ENCODE measurements around the gene TRMU. TPM values are rescaled to one million over a fixed set of nuclear protein-coding genes. Genes with fewer than 3 reads are reported as not detected.
A peak's percentile ranks its signal among the peaks of the same experiment; 100 is the strongest.
"Not testable (repeated sequence)": the region's sequence is repeated elsewhere in the genome, so short reads cannot be mapped to it uniquely, and the experiment has no call there.

TRMU gene
- total RNA-seq, 2 donors from 2014 or later: 65.3 to 69.7 TPM

- Mint-ChIP-seq H3K27ac (no peak overlapping the region), H3K9me3 (no peaks in the 10 kb centered on the region), H3K4me3 (no peak overlapping the region), H3K4me1 (ENCODE audit: low read depth) (no peaks in the 10 kb centered on the region), H3K27me3 (ENCODE audit: low read depth) (no peaks in the 10 kb centered on the region), H3K36me3 (ENCODE audit: insufficient read depth in 2 of 2) (no peaks in the 10 kb centered on the region)
- ATAC-seq (replicated peaks in 1 of 2): no peak
- no peak for DNase-seq
Observed at GRCh38 chr22:46387748-46388147, 52.2 kb downstream of the TRMU start.

GRCh38 chr22:46388647-46389046 is 53.1 kb downstream of the TRMU start:
- Mint-ChIP-seq H3K36me3 (ENCODE audit: insufficient read depth in 2 of 2) (no peaks in the 10 kb centered on the region), H3K27me3 (ENCODE audit: low read depth) (no peaks in the 10 kb centered on the region), H3K4me1 (ENCODE audit: low read depth) (peaks cover 3% of the 10 kb centered on the region), H3K27ac (no peak overlapping the region), H3K9me3 (no peaks in the 10 kb centered on the region), H3K4me3 (no peak overlapping the region)
- no peak for DNase-seq
- no peak for ATAC-seq (replicated peaks in 1 of 2)

- no peak overlapping the region for H3K27ac Mint-ChIP-seq
- H3K4me1 Mint-ChIP-seq (ENCODE audit: low read depth): peaks cover 7% of the 10 kb centered on the region
- no peak overlapping the region for H3K4me3 Mint-ChIP-seq
- no peak for ATAC-seq (replicated peaks in 1 of 2)
- H3K27me3 Mint-ChIP-seq (ENCODE audit: low read depth): no peaks in the 10 kb centered on the region
- no peaks in the 10 kb centered on the region for H3K9me3 Mint-ChIP-seq
- no peak for DNase-seq
- no peaks in the 10 kb centered on the region for H3K36me3 Mint-ChIP-seq (ENCODE audit: insufficient read depth in 2 of 2)
Observed at GRCh38 chr22:46389081-46389480, 53.6 kb downstream of the TRMU start.

GRCh38 chr22:46390105-46390651 is 54.7 kb downstream of the TRMU start:
- H3K4me3 Mint-ChIP-seq: no peak overlapping the region
- H3K9me3 Mint-ChIP-seq: no peaks in the 10 kb centered on the region
- peaks cover 8% of the 10 kb centered on the region for H3K4me1 Mint-ChIP-seq (ENCODE audit: low read depth)
- H3K27ac Mint-ChIP-seq: no peak overlapping the region
- H3K36me3 Mint-ChIP-seq (ENCODE audit: insufficient read depth in 2 of 2): no peaks in the 10 kb centered on the region
- H3K27me3 Mint-ChIP-seq (ENCODE audit: low read depth): no peaks in the 10 kb centered on the region
- no peak for ATAC-seq (replicated peaks in 1 of 2)
- no peak for DNase-seq

GRCh38 chr22:46390652-46391301 is 55.3 kb downstream of the TRMU start:
- H3K9me3 Mint-ChIP-seq: no peaks in the 10 kb centered on the region
- H3K4me3 Mint-ChIP-seq: no peak overlapping the region
- ATAC-seq (replicated peaks in 1 of 2): no peak

GRCh38 chr22:46391486-46392136 is 56.1 kb downstream of the TRMU start:
- no peak for DNase-seq

More at GRCh38 chr22:46390652-46391301, 55.3 kb downstream of the TRMU start:
- Mint-ChIP-seq H3K27me3 (ENCODE audit: low read depth) (no peaks in the 10 kb centered on the region), H3K4me1 (ENCODE audit: low read depth) (peaks cover 8% of the 10 kb centered on the region), H3K27ac (no peak overlapping the region), H3K36me3 (ENCODE audit: insufficient read depth in 2 of 2) (no peaks in the 10 kb centered on the region)
- no peak for DNase-seq

GRCh38 chr22:46392137-46392844 is 56.8 kb downstream of the TRMU start:
- Mint-ChIP-seq H3K4me3 (no peak overlapping the region), H3K4me1 (ENCODE audit: low read depth) (peaks cover 8% of the 10 kb centered on the region), H3K9me3 (no peaks in the 10 kb centered on the region), H3K27me3 (ENCODE audit: low read depth) (no peaks in the 10 kb centered on the region), H3K36me3 (ENCODE audit: insufficient read depth in 2 of 2) (no peaks in the 10 kb centered on the region), H3K27ac (no peak overlapping the region)
- no peak for ATAC-seq (replicated peaks in 1 of 2)
- no peak for DNase-seq

More at GRCh38 chr22:46391486-46392136, 56.1 kb downstream of the TRMU start:
- no peaks in the 10 kb centered on the region for H3K27me3 Mint-ChIP-seq (ENCODE audit: low read depth)
- H3K27ac Mint-ChIP-seq: no peak overlapping the region
- no peaks in the 10 kb centered on the region for H3K9me3 Mint-ChIP-seq
- H3K4me3 Mint-ChIP-seq: no peak overlapping the region
- no peak for ATAC-seq (replicated peaks in 1 of 2)
- H3K4me1 Mint-ChIP-seq (ENCODE audit: low read depth): peaks cover 8% of the 10 kb centered on the region
- no peaks in the 10 kb centered on the region for H3K36me3 Mint-ChIP-seq (ENCODE audit: insufficient read depth in 2 of 2)

- no peaks in the 10 kb centered on the region for H3K27me3 Mint-ChIP-seq (ENCODE audit: low read depth)
- peak overlapping the region in 1 of 2 donors; percentile 19 for H3K4me3 Mint-ChIP-seq
- no peak overlapping the region for H3K27ac Mint-ChIP-seq
Observed at GRCh38 chr22:46393873-46394272, 58.4 kb downstream of the TRMU start.

GRCh38 chr22:46394622-46395021 is 59.1 kb downstream of the TRMU start:
- H3K27ac Mint-ChIP-seq: no peak overlapping the region
- H3K9me3 Mint-ChIP-seq: no peaks in the 10 kb centered on the region

More at GRCh38 chr22:46393873-46394272, 58.4 kb downstream of the TRMU start:
- Mint-ChIP-seq H3K36me3 (ENCODE audit: insufficient read depth in 2 of 2) (no peaks in the 10 kb centered on the region), H3K4me1 (ENCODE audit: low read depth) (peaks cover 8% of the 10 kb centered on the region), H3K9me3 (no peaks in the 10 kb centered on the region)
- ATAC-seq (replicated peaks in 1 of 2) (no peak), DNase-seq (peak in 1 of 2 donors; percentile 6)

GRCh38 chr22:46395145-46395544 is 59.6 kb downstream of the TRMU start:
- Mint-ChIP-seq H3K4me1 (ENCODE audit: low read depth) (peaks cover 8% of the 10 kb centered on the region), H3K4me3 (no peak overlapping the region), H3K36me3 (ENCODE audit: insufficient read depth in 2 of 2) (no peaks in the 10 kb centered on the region), H3K9me3 (no peaks in the 10 kb centered on the region), H3K27ac (no peak overlapping the region), H3K27me3 (ENCODE audit: low read depth) (no peaks in the 10 kb centered on the region)
- no peak for ATAC-seq (replicated peaks in 1 of 2)
- no peak for DNase-seq

More at GRCh38 chr22:46394622-46395021, 59.1 kb downstream of the TRMU start:
- Mint-ChIP-seq H3K27me3 (ENCODE audit: low read depth) (no peaks in the 10 kb centered on the region), H3K4me3 (no peak overlapping the region), H3K4me1 (ENCODE audit: low read depth) (peaks cover 8% of the 10 kb centered on the region), H3K36me3 (ENCODE audit: insufficient read depth in 2 of 2) (no peaks in the 10 kb centered on the region)
- DNase-seq (no peak), ATAC-seq (replicated peaks in 1 of 2) (no peak)

GRCh38 chr22:46397049-46397448 is 61.5 kb downstream of the TRMU start:
- not testable (repeated sequence) for H3K4me1 Mint-ChIP-seq (ENCODE audit: low read depth); ATAC-seq (replicated peaks in 1 of 2); H3K9me3 Mint-ChIP-seq; H3K4me3 Mint-ChIP-seq; H3K36me3 Mint-ChIP-seq (ENCODE audit: insufficient read depth in 2 of 2); H3K27me3 Mint-ChIP-seq (ENCODE audit: low read depth); H3K27ac Mint-ChIP-seq; DNase-seq

GRCh38 chr22:46397514-46397913 is 62.0 kb downstream of the TRMU start:
- ATAC-seq (replicated peaks in 1 of 2): no peak
- Mint-ChIP-seq H3K27me3 (ENCODE audit: low read depth) (no peaks in the 10 kb centered on the region), H3K9me3 (no peaks in the 10 kb centered on the region)

GRCh38 chr22:46397951-46398350 is 62.4 kb downstream of the TRMU start:
- ATAC-seq (replicated peaks in 1 of 2) (no peak), DNase-seq (no peak)
- Mint-ChIP-seq H3K36me3 (ENCODE audit: insufficient read depth in 2 of 2) (no peaks in the 10 kb centered on the region), H3K27me3 (ENCODE audit: low read depth) (no peaks in the 10 kb centered on the region), H3K4me1 (ENCODE audit: low read depth) (peaks cover 8% of the 10 kb centered on the region), H3K9me3 (no peaks in the 10 kb centered on the region), H3K27ac (no peak overlapping the region), H3K4me3 (no peak overlapping the region)

More at GRCh38 chr22:46397514-46397913, 62.0 kb downstream of the TRMU start:
- Mint-ChIP-seq H3K4me1 (ENCODE audit: low read depth) (peaks cover 8% of the 10 kb centered on the region), H3K27ac (no peak overlapping the region), H3K36me3 (ENCODE audit: insufficient read depth in 2 of 2) (no peaks in the 10 kb centered on the region), H3K4me3 (no peak overlapping the region)
- no peak for DNase-seq

Data from activated T-cell treated with anti-CD3 and anti-CD28 coated beads, Interleukin-2, amount 50 U/mL, for 72 hours (primary cell).